GM19238 (cell line): Measurements from ENCODE around the gene EPN1.
A peak's percentile ranks its signal among the peaks of the same experiment; 100 is the strongest.

ENCODE experiments used
- DNase-seq: peaks from one replicate; pipeline ENCODE4 v3.0.0; 2011; ENCODE audit warnings: low spot score; ENCODE audit not compliant: insufficient read length

EPN1 gene

DNA sequence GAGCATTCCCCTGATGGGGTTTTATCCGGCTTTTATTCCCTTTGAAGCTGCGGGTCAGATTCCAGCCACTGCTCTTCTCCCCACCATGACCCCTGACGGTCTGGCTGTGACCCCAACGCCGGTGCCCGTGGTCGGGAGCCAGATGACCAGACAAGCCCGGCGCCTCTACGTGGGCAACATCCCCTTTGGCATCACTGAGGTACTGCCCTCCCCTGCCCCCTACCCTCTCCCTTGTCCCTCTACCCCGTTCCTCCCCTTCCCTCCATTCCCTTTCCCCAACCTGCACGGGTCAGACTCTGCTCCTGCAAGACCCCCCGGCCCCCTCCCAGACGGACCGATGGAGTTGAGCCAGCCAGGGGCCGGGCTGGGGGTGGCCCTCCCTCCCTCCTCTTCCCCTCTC, 14.0 kb upstream of the EPN1 start:
- DNase-seq = no peak

DNA sequence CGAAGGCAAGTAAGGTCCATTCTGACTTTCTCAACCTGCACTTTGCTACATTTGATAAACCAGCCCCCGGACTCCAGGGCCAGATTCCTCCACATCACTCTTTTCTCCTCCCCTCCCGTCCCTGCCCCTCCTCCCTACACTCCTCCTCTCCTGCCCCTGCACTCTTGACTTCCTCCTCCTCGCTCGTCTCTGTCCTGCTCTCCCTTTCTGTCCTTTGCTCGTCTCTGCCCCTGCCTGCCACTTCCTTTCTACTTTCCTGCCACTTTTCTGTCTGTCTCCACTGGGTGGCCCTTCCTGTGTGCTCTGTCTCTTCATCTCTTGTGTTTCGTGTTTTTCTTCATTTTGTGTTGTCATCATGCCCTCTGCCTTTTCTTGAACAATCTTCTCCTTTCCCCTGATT, 13.2 kb upstream of the EPN1 start:
- no peak for DNase-seq

DNA sequence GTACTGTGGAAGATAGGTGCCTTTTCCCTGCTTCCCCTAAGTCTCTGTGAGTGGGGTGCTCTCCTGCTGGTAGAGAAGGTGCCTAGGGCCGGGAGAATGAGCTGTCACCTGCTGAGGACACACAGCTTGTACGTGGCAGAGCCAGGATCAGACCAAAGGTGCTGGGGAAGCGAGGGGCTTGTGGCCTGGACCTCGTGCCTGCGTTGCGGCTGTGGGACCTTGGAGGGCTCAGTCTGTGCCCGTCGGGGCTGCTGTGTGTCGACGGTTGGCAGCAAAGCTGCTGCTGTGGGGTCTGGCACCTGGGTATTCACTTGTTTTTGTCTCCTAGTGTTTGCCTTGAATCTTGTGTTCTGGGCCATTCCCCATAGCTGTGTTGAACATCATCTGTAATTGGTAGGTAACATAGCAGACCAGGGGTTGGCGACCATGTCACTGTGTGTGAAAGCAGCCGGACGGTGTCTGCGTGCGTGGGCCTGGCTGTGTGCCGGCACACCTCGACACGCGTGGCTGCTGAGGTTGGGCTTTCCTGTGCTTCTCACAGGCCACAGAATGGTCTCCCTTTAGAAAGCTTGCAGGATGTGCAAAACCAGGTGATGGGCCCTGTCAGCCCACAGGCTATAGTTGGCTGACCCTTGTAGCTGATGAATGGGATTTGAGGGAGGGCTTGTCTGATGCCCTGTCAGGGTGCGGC, 11.0 kb upstream of the EPN1 start:
- DNase-seq = no peak

DNA sequence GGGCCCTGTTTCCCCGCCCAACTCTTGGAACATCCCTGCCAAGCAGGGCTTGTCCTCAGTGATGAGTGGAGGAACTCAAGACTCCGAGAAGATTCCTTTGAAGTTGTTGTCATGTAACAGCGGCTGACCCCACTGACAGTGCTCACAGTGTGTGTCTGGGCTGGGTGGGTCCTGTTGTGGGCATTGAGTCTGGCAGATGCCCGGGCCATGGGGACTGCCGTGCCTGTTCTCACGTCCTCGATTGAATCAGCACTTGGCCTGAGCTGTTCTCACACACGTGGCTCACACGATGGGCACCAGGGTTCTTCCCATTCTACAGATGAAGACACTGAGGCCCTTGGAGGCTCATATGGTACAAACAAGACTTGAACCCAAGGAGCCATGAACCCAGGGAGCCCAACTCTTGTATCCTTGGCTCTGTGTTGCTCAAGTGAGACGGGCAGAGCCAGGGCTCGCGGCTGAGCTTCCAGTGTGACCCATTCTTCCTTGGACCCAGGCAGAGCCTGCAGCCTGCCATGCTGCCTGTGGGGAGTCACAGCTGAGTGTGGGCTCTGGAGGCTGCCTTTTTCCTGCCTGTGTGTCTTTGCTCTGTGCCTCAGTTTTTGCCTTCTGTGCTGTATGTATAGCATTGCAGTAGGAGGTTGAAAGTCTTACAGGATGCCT, 8.6 kb upstream of the EPN1 start:
- no peak for DNase-seq

DNA sequence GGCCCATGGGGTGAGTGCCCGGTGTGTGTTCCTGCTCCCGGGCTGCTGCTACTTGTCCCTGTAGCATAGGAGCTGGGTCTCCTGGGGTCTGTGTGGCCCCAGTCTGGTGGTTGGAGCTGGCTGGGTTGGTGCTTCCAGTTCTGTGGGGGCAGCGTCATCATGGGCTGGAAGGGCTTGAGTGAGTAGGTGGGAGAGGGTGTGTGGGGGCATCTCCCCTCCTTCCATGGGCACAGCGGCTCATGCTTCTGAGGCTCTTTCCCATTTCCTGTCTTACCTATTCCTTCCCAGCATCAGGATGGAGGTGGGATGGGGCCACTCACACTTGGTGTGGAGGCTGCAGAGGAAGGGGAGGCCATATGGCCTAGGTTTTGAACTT, 8.0 kb upstream of the EPN1 start:
- DNase-seq = no peak

DNA sequence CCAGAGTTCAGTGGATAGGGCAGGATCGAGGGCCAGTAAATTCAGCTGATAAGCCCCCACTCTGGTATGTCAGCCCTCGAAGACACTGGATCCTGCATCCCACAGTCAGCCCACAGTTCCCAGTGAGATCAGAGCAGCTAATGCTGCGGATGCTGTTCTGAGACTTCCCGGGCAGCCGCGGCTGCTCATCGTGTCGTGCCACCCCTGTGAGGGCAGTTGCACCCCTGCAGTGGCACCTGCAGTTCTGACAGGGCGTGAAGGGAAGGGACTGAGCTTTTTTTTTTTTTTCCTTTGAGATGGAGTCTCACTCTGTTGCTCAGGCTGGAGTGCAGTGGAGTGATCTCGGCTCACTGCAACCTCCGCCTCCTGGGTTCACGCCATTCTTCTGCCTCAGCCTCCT, 7.5 kb upstream of the EPN1 start:
- DNase-seq = no peak

DNA sequence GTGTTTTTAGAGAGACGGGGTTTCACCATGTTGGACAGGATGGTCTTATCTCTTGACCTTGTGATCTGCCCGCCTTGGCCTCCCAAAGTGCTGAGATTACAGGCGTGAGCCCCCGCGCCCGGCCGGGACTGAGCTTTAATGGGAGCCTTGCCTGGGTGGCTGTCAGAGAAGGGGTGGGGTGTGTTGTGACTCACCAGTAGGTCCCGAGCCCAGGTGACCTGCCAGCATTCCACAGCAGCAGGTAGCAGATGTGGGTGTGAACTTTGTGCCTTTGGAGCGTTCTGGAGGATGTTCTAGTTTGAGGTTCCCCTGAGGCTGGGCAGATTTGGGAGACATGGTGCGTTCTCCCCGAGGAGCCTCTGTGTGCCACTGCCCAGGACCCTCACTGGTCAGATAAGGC, 7.1 kb upstream of the EPN1 start:
- DNase-seq = no peak

DNA sequence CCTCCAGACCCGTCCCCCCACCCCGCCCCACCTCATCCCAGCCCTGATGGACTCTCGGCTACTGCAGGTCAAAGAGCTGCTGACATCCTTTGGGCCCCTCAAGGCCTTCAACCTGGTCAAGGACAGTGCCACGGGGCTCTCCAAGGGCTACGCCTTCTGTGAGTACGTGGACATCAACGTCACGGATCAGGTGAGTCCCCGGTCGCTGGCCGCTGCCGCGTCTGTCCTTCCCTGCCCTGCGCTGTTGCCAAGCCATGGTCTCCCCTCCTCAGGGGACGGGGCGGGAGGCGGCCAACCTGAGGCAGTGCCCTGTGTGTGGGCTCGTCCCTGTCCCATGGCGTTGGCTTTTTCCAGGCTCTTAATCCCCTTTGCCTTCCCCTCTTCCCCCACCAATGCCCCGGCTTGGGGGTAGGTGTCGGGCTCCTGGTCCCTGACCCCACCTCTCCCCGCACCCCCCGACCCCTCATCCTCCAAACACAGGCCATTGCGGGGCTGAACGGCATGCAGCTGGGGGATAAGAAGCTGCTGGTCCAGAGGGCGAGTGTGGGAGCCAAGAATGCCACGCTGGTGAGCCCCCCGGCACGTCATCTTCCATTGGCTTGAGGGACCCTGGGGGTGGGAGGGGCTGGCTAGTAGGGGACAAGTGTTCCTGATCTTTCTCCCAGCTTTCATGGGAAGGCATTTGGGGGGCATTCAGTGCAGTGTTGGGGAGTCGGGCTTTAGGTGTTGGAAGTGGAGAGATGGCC, 6.2 kb upstream of the EPN1 start:
- DNase-seq = no peak

DNA sequence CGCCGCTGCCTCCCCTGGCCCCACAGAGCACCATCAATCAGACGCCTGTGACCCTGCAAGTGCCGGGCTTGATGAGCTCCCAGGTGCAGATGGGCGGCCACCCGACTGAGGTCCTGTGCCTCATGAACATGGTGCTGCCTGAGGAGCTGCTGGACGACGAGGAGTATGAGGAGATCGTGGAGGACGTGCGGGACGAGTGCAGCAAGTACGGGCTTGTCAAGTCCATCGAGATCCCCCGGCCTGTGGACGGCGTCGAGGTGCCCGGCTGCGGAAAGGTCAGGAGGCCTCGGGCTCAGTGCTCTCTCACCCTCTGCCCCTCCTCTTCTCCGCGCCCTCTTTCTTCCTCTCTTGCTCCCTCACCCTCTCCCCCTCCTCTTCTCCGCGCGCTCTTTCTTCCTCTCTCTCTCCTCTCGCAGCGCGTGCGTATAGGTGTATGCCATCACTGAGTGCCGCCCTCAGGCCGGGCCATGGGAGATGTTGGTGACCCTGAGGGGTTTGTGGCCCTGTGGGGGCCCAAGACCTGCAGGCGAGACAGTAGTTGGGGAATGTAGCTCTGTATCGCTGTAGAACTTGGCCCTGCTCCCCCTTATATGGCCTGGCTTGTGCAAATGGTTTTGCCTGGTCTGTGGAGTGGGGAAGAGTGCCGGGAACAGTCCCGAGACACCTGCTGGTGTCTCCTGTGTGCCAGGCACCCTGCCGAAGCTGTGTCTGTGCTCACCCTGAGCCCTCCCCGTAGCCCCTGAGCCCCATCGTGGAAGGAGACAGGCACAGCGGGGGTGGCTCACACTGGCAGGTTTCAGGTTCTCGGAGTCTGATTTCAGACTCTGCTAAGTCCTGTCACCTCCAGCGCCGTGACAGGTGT, 5.4 kb upstream of the EPN1 start:
- no peak for DNase-seq

DNA sequence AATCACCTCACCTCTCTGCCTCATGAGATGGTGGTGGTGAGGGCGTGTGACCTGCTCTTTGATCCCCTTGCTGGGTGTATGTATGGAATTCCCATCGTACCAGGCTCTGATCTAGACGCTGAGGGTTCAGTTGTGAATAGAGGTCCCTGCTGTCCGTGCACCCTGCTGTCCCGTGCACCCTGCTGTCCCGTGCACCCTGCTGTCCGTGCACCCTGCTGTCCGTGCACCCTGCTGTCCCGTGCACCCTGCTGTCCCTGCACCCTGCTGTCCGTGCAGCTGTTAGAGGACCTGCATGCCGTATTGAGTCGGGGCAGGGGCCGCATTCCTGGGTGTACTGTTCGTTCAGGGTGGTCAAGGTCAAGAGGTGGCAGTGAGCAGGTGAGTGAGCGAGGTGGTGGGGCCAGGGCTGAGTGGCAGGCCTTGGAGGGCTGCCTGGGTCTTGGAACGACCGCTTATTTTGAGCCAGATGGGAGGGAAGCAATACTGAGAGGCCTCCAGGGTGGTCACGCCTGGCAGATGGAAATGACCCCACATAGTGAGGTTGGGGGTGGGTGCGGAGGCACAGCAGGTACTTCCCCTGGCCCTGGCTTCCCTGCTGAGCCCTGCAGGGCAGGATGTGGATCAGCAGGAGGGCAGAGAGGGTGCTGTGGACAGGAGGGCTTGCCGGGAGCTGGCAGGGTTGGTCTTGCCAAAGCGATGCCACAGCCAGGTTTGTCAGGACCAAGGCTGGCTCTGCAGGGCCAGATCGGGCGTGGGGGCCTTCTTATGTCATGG, 4.6 kb upstream of the EPN1 start:
- no peak for DNase-seq

DNA sequence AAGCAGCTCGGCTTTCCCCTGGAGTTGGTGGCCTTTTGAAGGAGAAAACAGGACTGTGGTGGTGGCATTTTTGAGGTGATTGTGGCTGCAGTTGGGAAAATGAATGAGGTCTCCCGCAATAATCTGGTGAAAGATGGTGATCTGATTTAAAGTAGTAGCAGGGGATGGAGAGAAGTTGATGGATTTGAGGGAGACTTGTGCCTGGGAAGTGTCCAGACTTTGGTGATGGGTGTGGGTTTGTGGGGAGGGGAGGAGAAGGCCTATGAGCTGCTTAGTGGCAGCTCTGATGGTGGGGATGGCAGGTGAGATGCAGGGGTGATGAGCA, 4.0 kb upstream of the EPN1 start:
- no peak for DNase-seq

DNA sequence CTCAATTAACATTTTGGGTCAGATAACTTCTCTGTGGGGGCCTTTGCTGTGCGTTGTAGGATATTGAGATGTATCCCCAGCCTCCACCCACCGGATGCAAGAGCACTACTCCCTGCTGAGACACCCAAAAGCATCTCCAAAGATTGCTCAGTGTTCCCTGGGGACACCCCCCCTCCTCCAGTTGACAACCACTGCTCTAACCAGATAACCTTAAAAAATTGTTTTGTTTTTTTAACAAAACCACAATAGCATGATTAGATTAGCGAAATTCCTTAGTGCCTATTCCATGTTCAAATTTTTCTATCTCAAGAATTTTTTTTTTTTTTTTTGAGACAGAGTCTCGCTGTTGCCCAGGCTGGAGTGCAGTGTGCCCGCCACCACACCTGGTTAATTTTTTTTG, 2.6 kb upstream of the EPN1 start:
- no peak for DNase-seq

DNA sequence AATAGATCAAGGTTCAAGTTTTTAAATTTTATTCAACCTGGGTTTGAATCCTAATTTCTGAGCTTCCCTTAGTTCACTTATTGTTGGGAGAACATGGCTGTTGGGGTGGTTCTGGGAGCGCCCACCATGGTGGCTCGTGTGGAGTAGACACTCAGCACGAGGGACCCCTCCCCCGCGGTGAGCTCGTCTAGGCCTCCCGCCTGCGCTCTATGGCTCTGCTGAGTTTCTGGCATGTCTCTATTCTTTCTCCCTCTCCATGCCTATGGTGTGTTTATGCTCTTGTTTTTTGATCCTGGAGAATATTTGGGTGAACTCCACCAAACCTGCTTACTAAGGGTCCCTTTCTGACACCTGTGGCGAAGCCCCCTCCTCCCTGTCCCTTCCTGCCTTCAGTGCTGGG, 1.6 kb upstream of the EPN1 start:
- no peak for DNase-seq

DNA sequence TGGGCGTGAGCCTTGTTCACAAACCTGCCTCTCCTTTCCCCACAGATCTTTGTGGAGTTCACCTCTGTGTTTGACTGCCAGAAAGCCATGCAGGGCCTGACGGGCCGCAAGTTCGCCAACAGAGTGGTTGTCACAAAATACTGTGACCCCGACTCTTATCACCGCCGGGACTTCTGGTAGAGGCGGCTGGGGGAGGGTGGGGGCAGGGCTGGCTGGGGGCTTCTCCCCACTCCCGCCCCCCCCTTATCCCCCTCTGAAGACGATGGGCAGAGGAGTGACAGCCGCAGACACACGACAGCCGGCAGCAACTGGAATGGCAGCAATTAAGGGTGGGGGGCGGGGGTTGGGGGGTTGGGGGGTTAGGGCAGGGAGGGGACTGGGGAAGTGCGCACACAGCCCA, 1.1 kb upstream of the EPN1 start:
- no peak for DNase-seq

DNA sequence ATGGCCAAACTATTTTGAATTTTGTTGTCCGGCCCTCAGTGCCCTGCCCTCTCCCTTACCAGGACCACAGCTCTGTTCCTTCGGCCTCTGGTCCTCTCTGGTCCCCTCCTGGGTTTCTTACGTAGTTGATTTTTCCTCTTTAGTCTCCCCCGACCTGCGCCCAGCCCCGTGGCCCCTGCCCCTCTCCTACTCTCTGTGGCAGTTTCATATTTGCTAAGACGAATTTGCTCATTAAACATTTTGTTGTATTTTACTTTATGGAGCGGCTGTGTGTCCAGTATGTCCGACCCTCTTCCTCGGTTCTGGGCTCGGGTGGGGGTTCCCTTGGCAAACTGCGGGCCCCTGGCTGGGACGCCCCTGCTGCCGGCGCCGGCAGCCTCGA, 576 bp upstream of the EPN1 start:
- no peak for DNase-seq

DNA sequence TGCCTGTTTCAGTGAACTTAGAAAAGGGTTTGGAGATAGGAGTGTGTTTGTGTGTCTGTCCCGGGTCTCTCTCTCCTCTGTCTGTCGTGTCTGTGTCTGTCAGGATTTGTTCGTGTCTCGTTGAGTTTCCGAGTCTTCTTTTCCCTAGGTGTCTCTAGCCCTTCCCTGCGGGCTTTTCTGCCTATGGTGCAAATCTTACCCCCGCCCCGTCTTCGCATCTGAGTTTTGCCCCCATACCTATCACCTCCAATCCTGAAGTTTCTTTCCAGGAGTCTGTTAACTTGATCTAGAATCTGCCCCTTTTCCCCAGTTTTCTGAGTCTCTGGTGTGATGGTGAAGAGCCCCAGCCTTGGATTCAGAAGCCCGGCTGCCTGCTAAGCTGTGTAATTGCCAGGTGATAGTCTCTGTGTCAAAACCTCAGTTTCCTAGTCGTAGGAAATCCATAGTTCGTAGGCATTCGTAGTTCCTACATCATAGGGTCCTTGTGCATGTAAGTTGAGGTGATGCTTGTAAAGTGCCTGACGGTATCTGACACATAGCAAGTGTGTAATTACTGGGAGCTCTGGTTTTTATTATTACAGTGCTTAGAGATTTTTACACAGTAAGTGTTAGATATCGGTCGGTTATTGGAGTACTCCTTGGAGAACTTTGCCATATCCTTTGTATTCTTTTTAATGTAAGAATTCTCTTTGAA, 782 bp downstream of the EPN1 start:
- DNase-seq = no peak

DNA sequence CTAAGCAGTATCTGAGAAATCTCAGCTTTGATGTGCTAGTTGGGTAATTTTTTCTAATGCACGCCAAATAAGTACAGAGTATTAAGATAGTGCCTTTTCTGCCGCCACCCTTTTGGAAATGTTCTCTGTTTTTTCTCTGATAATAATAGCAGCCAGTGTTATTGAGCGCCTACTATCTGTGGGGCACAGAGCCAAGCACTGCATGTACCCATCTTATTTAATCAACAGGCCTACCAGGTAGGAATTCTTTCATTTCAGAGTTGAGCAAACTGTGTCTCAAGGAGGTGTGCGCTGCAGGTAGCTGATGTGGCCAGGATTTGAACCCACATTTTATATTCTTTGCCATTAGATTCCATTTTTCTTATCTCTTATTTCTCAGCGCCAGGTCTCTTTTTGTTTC, 1.4 kb downstream of the EPN1 start:
- no peak for DNase-seq

DNA sequence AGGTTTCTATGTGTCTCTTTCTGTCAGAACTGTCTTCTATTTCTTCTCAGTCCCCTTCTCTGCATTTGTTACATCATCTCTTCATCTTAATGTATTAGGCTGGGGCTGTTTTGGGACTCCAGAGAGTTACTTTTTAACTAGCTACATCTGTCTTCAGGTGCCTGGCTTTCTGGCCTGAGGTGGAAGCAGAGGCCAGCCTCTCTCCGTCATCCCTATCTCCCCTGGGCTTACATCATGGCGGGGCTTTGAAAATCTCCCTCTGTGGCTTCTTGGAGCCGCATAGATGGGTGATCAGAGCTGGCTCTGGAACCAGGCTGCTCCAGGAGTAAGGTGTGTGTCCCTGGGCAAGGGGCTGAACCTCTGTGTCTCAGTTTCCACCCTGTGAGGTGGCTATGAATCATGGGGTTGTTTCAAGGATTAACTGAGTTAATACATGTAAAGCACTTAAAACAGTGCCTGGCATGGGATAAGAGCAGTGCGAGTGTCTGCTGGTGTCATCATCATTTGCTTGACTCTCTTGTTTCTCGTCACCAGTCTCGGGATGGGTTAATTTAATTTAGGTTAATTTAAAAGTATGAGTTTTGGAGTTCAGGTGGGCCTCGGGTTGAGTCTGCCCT, 2.0 kb downstream of the EPN1 start:
- no peak for DNase-seq

DNA sequence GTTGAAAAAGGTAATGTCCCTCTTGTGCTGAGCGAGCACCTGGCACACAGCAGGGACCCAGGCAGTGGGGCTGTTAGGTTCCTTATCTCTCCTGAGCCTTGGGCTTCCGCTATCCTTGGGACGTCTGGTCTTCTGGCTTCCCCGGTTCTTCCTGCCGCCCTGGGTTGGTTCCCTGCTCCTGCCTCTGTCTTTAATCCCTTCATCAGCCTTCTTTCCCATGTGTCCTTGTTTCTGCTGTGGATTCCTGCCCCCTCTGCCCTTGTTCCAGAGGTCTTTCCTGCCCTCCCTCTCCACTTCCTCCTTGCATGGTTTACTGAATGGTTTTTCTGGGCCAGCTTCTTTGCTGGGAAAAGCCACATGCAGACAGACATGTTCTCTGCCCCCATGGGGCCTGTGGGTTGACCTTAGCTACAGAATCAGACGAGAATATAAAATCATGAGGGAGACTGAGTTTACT, 2.6 kb downstream of the EPN1 start:
- no peak for DNase-seq

DNA sequence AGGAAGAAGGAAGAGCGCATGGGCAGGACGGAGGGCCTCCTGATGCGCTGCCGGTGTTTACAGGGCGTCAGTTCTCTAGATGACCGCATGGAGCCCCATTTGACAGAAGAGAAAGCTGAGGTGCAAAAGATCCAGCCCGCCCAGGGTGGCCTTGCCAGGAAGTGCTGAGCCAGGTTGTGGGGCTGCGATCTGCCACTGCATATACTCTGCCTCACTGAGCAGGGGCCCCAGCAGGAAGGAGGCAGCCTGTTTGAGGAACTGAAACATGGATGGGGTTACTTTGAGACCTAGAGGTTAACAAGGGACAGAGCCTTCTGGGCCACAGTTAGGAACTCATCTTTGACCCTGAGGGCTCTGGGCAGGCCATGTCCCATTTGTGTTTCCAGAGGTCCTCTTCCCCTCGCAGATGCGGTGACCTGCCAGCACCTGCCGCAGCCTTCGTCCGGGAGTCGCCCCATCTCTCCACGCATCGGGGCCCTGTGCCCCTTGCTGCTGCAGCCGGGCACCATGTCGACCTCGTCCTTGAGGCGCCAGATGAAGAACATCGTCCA, 3.2 kb downstream of the EPN1 start:
- peak; percentile 90 for DNase-seq
